CD4-positive, alpha-beta T cell (primary cell): ENCODE data around the gene TALDO1. TPM values are rescaled to one million over a fixed set of nuclear protein-coding genes. Genes with fewer than 3 reads are reported as not detected.

ENCODE experiments used
- ATAC-seq: fragments of 200-7000 bp; cut with Tn5 transposase; one replicate; pipeline ENCODE4 v1.10.0; 2022; ENCODE audit warnings: mild to moderate bottlenecking; ENCODE audit not compliant: poor library complexity
- CTCF ChIA-PET: fragments of 350-600 bp; sonication (Branson Sonifier 250); formaldehyde crosslinking; loops from one replicate; lab custom pipeline; 2021; ENCODE audit warnings: antibody characterized with exemption, inconsistent platforms; lab: Charles Lee
- POLR2A ChIA-PET: fragments of 350-600 bp; sonication (Branson Sonifier 250); formaldehyde crosslinking; loops from one replicate; lab custom pipeline; 2021; ENCODE audit warnings: antibody characterized with exemption, inconsistent platforms; lab: Charles Lee
- DNase-seq, 14 experiments: peaks; one replicate each; pipeline ENCODE4 v3.0.0-alpha.2; 2013 to 2020; ENCODE audit warnings: mixed read lengths in 2 of 14
- H3K27ac ChIP-seq, 2 donors: one replicate each; pipeline versions ENCODE4 v1.5.1 to v1.7.0; 2013; ENCODE audit warnings: low read length in 2 of 2, low read depth in 1 of 2, mild to moderate bottlenecking in 1 of 2
- H3K27me3 ChIP-seq, 2 experiments: 1 replicate in 1 of 2; 2 replicates in 1 of 2; pipeline versions ENCODE4 v1.6.1 to v1.7.0; 2013; ENCODE audit warnings: low read length in 2 of 2, control low read depth in 1 of 2, mild to moderate bottlenecking in 1 of 2, moderate library complexity in 1 of 2; ENCODE audit not compliant: insufficient read depth in 2 of 2, control insufficient read depth in 1 of 2
- H3K36me3 ChIP-seq: one replicate; pipeline ENCODE4 v1.6.1; 2013; ENCODE audit warnings: low read length, control low read depth; ENCODE audit not compliant: insufficient read depth
- H3K4me1 ChIP-seq: one replicate; pipeline ENCODE4 v1.6.1; 2013; ENCODE audit warnings: low read length, control low read depth; ENCODE audit not compliant: insufficient read depth
- H3K4me3 ChIP-seq: one replicate; pipeline ENCODE4 v1.5.1; 2013; ENCODE audit warnings: mild to moderate bottlenecking, low read length, moderate library complexity
- H3K9me3 ChIP-seq, 2 experiments: 1 replicate in 1 of 2; 2 replicates in 1 of 2; pipeline versions ENCODE4 v1.6.1 to v1.7.0; 2013; ENCODE audit warnings: low read length in 2 of 2, mild to moderate bottlenecking in 2 of 2, control low read depth in 1 of 2, moderate library complexity in 1 of 2; ENCODE audit not compliant: control insufficient read depth in 1 of 2, insufficient read depth in 1 of 2
- H3K27ac Mint-ChIP-seq: one replicate; pipeline ENCODE4 v1.8.0; 2020; ENCODE audit warnings: mixed read lengths
- H3K27me3 Mint-ChIP-seq: one replicate; pipeline ENCODE4 v1.8.0; 2021; ENCODE audit warnings: mixed read lengths
- H3K36me3 Mint-ChIP-seq: one replicate; pipeline ENCODE4 v1.8.0; 2021; ENCODE audit warnings: low read depth, mixed read lengths
- H3K4me1 Mint-ChIP-seq: one replicate; pipeline ENCODE4 v1.8.0; 2021; ENCODE audit warnings: low read depth, mixed read lengths
- H3K4me3 Mint-ChIP-seq: one replicate; pipeline ENCODE4 v1.8.0; 2020; ENCODE audit warnings: mild to moderate bottlenecking, mixed read lengths
- H3K9me3 Mint-ChIP-seq: one replicate; pipeline ENCODE4 v1.8.0; 2020; ENCODE audit warnings: mixed read lengths
- CTCF ChIP-seq: fragments of 200-600 bp; IDR thresholded peaks from one replicate; pipeline ENCODE4 v1.8.0; 2022; ENCODE audit warnings: antibody characterized with exemption, mild to moderate bottlenecking
- intact Hi-C, 2 experiments: fragments of 100-400 bp; cut with DNase I in 1 of 2; cut with micrococcal nuclease in 1 of 2; formaldehyde crosslinking; loops; one replicate each; pipeline versions ENCODE4 v1.15.1 to v1.9.0; 2023 to 2025; cut with DNase I, micrococcal nuclease
- total RNA-seq, 174 experiments: library from RNA in 2 of 174; stranded (reverse) in 2 of 174; gene quantifications; one replicate each; pipeline ENCODE4 v1.2.3 and lab custom pipeline; 2021 to 2026

Gene TALDO1
- total RNA-seq, 2 experiments from 2014 or later: 26.2 to 27.7 TPM

GRCh38 chr11:779955-780532, 32.8 kb downstream of the TALDO1 start:
- CTCF ChIA-PET: no interaction called here
- no peaks in the 10 kb centered on the region for H3K27me3 Mint-ChIP-seq

GRCh38 chr11:782264-783174, 35.3 kb downstream of the TALDO1 start:
- no peaks in the 10 kb centered on the region for H3K36me3 Mint-ChIP-seq
- no peak for TF ChIP-seq CTCF
- intact Hi-C loops: no loop called here
- no peak overlapping the region for H3K27ac Mint-ChIP-seq
- no peak overlapping the region for H3K4me3 ChIP-seq
- H3K4me3 Mint-ChIP-seq: no peak overlapping the region
- H3K36me3 ChIP-seq: no peaks in the 10 kb centered on the region
- CTCF ChIA-PET: no interaction called here
- ATAC-seq (no peak), DNase-seq (peak in 1 of 14 experiments; percentile 25)
- no peaks in the 10 kb centered on the region for H3K9me3 Mint-ChIP-seq
- no peak overlapping the region for H3K27ac ChIP-seq
- H3K27me3 Mint-ChIP-seq: no peaks in the 10 kb centered on the region
- POLR2A ChIA-PET: interaction anchor here (1.0 kb wide), 1 partner anchor 87 kb away, joined by 3 read pairs; the partner anchor contains the start of genes DEAF1 and TMEM80
- no peaks in the 10 kb centered on the region for H3K27me3 ChIP-seq
- H3K9me3 ChIP-seq: no peaks in the 10 kb centered on the region
- peaks cover 8% of the 10 kb centered on the region for H3K4me1 Mint-ChIP-seq
- peaks cover 23% of the 10 kb centered on the region for H3K4me1 ChIP-seq

More at GRCh38 chr11:779955-780532, 32.8 kb downstream of the TALDO1 start:
- Mint-ChIP-seq H3K36me3 (no peaks in the 10 kb centered on the region), H3K4me1 (peaks cover 19% of the 10 kb centered on the region), H3K4me3 (peak overlapping the region; percentile 70), H3K27ac (no peak overlapping the region), H3K9me3 (no peaks in the 10 kb centered on the region)
- ATAC-seq: no peak
- H3K9me3 ChIP-seq: no peaks in the 10 kb centered on the region
- H3K36me3 ChIP-seq: no peaks in the 10 kb centered on the region
- POLR2A ChIA-PET: interaction anchor here (1.5 kb wide), 1 partner anchor 205 kb away, joined by 3 read pairs; no protein-coding TSS in a partner anchor
- no peaks in the 10 kb centered on the region for H3K27me3 ChIP-seq
- no peak for DNase-seq
- no peak overlapping the region for H3K4me3 ChIP-seq
- TF ChIP-seq CTCF: no peak
- no peak overlapping the region for H3K27ac ChIP-seq
- H3K4me1 ChIP-seq: peaks cover 41% of the 10 kb centered on the region
- intact Hi-C loops: loop anchor here in 1 of 2 experiments (2.0 kb wide), 1 partner anchor 15 kb away; no protein-coding TSS in a partner anchor

GRCh38 chr11:783581-784015, 36.3 kb downstream of the TALDO1 start:
- peaks cover 8% of the 10 kb centered on the region for H3K4me1 Mint-ChIP-seq
- CTCF ChIA-PET: interaction anchor here (0.7 kb wide), 1 partner anchor 85 kb away, joined by 3 read pairs; no protein-coding TSS in a partner anchor
- H3K4me3 ChIP-seq: no peak overlapping the region
- no peaks in the 10 kb centered on the region for H3K9me3 Mint-ChIP-seq
- peak; percentile 90 for ATAC-seq
- POLR2A ChIA-PET: interaction anchor here (0.7 to 1.0 kb wide), 2 partner anchors 13 to 88 kb away, joined by 3 read pairs; partner anchors contain the start of genes DEAF1 and TMEM80
- no peaks in the 10 kb centered on the region for H3K27me3 ChIP-seq
- H3K27ac ChIP-seq: no peak overlapping the region
- H3K9me3 ChIP-seq: no peaks in the 10 kb centered on the region
- TF ChIP-seq CTCF: peak; percentile 47
- peaks cover 22% of the 10 kb centered on the region for H3K4me1 ChIP-seq
- no peaks in the 10 kb centered on the region for H3K27me3 Mint-ChIP-seq
- H3K27ac Mint-ChIP-seq: no peak overlapping the region
- no peak overlapping the region for H3K4me3 Mint-ChIP-seq
- peak in 5 of 14 experiments; percentile 31 to 50 (median 42) for DNase-seq
- no peaks in the 10 kb centered on the region for H3K36me3 Mint-ChIP-seq
- H3K36me3 ChIP-seq: no peaks in the 10 kb centered on the region
- intact Hi-C loops: no loop called here
